ENCODE measurements around the gene CPNE4. TPM values are rescaled to one million over a fixed set of nuclear protein-coding genes. Genes with fewer than 3 reads are reported as not detected.

The CPNE4 gene
- total RNA-seq, 1 donor from 2014 or later = 0.41 TPM

- H3K4me1 Mint-ChIP-seq (ENCODE audit: unreplicated experiment) = no peaks in the 10 kb centered on the region
- H3K27ac Mint-ChIP-seq (ENCODE audit: unreplicated experiment) = no peak overlapping the region
- no peaks in the 10 kb centered on the region for H3K9me3 Mint-ChIP-seq (ENCODE audit: unreplicated experiment)
- H3K36me3 Mint-ChIP-seq (ENCODE audit: low read depth, unreplicated experiment) = no peaks in the 10 kb centered on the region
- no peak for TF ChIP-seq CTCF (IDR thresholded peaks at IDR 0.05; ENCODE audit: unreplicated experiment)
- no peaks in the 10 kb centered on the region for H3K27me3 Mint-ChIP-seq (ENCODE audit: unreplicated experiment)
- H3K4me3 Mint-ChIP-seq (ENCODE audit: unreplicated experiment) = no peak overlapping the region
- peak; percentile 26 for DNase-seq (ENCODE audit: low spot score)
Measured at GRCh38 chr3:131526801-131527347, 507.9 kb downstream of the CPNE4 start.

- TF ChIP-seq CTCF (IDR thresholded peaks at IDR 0.05; ENCODE audit: unreplicated experiment) = no peak
- H3K4me3 Mint-ChIP-seq (ENCODE audit: unreplicated experiment) = no peak overlapping the region
- no peaks in the 10 kb centered on the region for H3K36me3 Mint-ChIP-seq (ENCODE audit: low read depth, unreplicated experiment)
Measured at GRCh38 chr3:131518680-131519079, 516.1 kb downstream of the CPNE4 start.

GRCh38 chr3:131505421-131505820 is 529.4 kb downstream of the CPNE4 start:
- DNase-seq (ENCODE audit: low spot score) = no peak
- no peaks in the 10 kb centered on the region for H3K9me3 Mint-ChIP-seq (ENCODE audit: unreplicated experiment)
- no peak for TF ChIP-seq CTCF (IDR thresholded peaks at IDR 0.05; ENCODE audit: unreplicated experiment)
- H3K27ac Mint-ChIP-seq (ENCODE audit: unreplicated experiment) = peak overlapping the region; percentile 53
- H3K27me3 Mint-ChIP-seq (ENCODE audit: unreplicated experiment) = no peaks in the 10 kb centered on the region
- H3K4me1 Mint-ChIP-seq (ENCODE audit: unreplicated experiment) = peaks cover 14% of the 10 kb centered on the region
- no peak overlapping the region for H3K4me3 Mint-ChIP-seq (ENCODE audit: unreplicated experiment)
- no peaks in the 10 kb centered on the region for H3K36me3 Mint-ChIP-seq (ENCODE audit: low read depth, unreplicated experiment)

More at GRCh38 chr3:131518680-131519079, 516.1 kb downstream of the CPNE4 start:
- DNase-seq (ENCODE audit: low spot score) = no peak
- peaks cover 5% of the 10 kb centered on the region for H3K27me3 Mint-ChIP-seq (ENCODE audit: unreplicated experiment)
- no peaks in the 10 kb centered on the region for H3K4me1 Mint-ChIP-seq (ENCODE audit: unreplicated experiment)
- no peak overlapping the region for H3K27ac Mint-ChIP-seq (ENCODE audit: unreplicated experiment)
- peaks cover 4% of the 10 kb centered on the region for H3K9me3 Mint-ChIP-seq (ENCODE audit: unreplicated experiment)

- DNase-seq (ENCODE audit: low spot score) = no peak
- Mint-ChIP-seq H3K36me3 (ENCODE audit: low read depth, unreplicated experiment) (no peaks in the 10 kb centered on the region), H3K27me3 (ENCODE audit: unreplicated experiment) (no peaks in the 10 kb centered on the region)
Measured at GRCh38 chr3:131503320-131503635, 531.5 kb downstream of the CPNE4 start.

More at GRCh38 chr3:131503320-131503635, 531.5 kb downstream of the CPNE4 start:
- no peak for TF ChIP-seq CTCF (IDR thresholded peaks at IDR 0.05; ENCODE audit: unreplicated experiment)
- Mint-ChIP-seq H3K9me3 (ENCODE audit: unreplicated experiment) (no peaks in the 10 kb centered on the region), H3K4me3 (ENCODE audit: unreplicated experiment) (peak overlapping the region; percentile 95), H3K27ac (ENCODE audit: unreplicated experiment) (no peak overlapping the region), H3K4me1 (ENCODE audit: unreplicated experiment) (peaks cover 14% of the 10 kb centered on the region)

All from endothelial cell (in vitro differentiated cells).